ENCODE data around the gene CORT.
"Not testable (repeated sequence)": the region's sequence is repeated elsewhere in the genome, so short reads cannot be mapped to it uniquely, and the experiment has no call there.

The CORT gene

GRCh38 chr1:10438677-10439163 lies 11.1 kb upstream of the CORT start:
- no peak for DNase-seq (ENCODE audit: low read depth in 2 of 2)

GRCh38 chr1:10440305-10440704 lies 9.5 kb upstream of the CORT start:
- no peak for DNase-seq (ENCODE audit: low read depth in 2 of 2)

DNA sequence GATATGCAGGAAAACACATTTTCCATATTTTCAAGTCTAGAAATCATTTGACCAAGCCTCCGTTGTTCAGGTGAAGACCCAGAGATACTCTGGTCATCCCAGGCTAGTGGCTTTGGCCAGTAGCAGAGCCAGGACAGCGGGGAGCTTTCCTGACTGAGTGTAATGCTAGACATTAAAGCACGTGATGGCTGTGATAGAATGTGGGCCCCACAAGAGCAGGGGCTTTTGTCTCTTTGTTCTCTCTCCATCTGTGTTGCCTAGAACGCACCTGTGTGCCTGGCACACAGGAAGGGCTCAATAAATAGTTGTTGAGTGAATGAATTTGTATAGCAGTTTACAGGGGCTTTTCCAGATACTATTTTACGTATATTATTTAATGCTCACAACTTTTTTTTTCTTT lies 9.0 kb upstream of the CORT start:
- no peak for DNase-seq (ENCODE audit: low read depth in 2 of 2)

DNA sequence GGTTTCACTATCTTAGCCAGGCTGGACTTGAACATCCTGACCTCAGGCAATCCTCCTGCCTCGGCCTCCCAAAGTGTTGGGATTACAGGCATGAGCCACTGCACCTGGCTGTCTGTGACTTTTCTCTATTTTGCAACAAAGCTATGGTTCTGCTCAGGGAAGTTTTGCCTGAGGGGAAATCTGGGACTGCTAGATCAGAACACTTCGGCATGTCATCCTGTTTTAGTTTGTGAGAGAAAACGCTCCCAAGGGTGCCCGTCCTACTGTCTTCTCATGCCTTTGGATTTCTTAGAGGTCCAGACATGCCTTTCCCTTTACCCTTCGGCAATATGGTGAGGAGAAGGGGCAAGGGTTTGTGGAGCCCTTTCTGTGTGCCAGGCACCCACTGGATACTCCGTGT lies 5.6 kb upstream of the CORT start:
- no peak for DNase-seq (ENCODE audit: low read depth in 2 of 2)

DNA sequence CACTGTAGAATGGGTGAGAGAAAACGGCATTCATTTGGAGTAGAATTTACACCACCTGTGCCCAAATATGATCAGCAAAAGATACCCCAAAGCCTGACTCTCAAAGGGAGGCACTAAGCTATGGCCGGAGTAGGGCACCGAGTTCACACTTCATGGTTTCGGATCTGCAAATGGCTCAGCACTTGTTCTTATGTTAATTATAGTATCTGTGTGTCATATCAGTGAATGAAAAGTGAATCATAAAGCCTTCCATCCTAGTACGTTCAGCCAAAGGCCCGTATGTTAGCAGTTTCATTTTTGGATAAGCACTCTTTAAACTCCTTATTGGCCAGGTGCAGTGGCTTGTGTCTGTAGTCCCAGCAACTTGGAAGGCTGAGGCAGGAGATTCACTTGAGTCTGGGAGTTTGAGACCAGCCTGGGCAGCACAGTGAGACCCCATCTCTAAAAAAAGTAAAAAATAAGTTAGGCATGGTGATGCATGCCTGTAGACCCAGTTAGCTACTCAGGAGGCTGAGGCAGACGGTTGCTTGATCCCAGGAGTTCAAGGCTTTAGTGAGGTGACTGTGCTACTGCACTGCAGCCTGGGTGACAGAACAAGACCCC lies 4.9 kb upstream of the CORT start:
- no peak for DNase-seq (ENCODE audit: low read depth in 2 of 2)

DNA sequence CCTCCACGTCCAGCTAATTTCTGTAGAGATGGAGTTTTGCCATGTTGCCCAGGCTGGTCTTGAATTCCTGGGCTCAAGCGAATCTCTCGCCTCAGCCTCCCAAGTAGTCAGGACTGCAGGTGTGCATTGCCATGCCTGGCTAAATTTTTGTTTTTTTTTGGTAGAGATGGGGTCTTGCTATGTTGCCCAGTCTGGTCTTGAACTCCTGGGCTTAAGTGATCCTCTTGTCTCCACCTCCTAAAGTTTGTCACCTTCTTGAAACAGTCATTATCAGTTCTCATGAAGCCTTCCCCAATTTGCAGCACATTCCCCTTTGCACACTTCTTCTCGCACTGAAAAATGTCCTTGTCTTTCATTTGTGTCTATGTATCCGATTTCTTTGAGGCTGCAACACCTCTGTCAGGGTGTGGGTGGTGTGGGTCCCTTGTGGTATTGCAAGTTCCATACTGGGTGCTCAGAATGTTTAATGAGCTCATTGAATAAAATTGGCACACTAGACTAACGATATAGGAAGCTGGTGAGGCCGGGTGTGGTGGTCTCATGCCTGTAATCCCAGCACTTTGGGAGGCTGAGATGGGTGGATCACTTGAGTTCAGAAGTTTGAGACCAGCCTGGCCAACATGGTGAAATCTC lies 2.9 kb upstream of the CORT start:
- DNase-seq (ENCODE audit: low read depth in 2 of 2) = no peak

DNA sequence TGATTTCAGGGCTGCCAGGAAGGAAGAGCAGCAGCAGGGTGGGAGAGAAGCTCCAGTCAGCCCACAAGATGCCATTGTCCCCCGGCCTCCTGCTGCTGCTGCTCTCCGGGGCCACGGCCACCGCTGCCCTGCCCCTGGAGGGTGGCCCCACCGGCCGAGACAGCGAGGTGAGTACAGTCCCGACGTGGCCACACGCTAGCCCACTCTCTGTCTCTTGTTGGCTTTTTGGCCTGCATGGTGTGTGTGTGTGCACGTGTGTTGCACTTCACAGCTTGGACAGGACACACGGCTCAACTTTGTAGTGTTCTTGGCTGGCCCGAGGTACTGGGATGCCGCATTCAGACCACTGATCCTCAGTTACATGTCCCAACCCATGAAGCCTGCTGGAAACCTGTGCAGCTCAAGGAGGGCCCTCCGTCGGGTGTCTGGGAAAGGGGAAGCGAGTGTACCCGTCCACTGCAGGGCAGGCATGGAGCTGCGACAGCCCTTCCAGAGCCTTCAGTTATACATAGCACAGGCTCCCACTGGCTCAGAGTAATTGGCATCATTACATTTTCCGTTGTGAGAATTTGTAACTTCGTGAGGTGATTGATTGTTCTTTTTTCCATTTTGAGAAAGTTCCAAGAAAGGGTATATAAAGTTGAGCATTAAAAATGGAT lies 454 bp downstream of the CORT start:
- no peak for DNase-seq (ENCODE audit: low read depth in 2 of 2)

GRCh38 chr1:10450836-10451235 lies 1.0 kb downstream of the CORT start:
- DNase-seq (ENCODE audit: low read depth in 2 of 2) = no peak

DNA sequence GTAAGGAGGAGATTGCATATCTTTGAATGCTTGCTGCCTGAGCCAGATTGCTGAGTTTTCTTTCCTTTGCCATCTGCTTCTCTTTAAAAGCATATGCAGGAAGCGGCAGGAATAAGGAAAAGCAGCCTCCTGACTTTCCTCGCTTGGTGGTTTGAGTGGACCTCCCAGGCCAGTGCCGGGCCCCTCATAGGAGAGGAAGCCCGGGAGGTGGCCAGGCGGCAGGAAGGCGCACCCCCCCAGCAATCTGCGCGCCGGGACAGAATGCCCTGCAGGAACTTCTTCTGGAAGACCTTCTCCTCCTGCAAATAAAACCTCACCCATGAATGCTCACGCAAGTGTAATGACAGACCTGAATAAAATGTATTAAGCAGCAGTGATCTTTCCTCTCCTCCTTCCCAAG lies 1.5 kb downstream of the CORT start:
- no peak for DNase-seq (ENCODE audit: low read depth in 2 of 2)

GRCh38 chr1:10456048-10456447 lies 6.2 kb downstream of the CORT start:
- DNase-seq (ENCODE audit: low read depth in 2 of 2) = no peak

DNA sequence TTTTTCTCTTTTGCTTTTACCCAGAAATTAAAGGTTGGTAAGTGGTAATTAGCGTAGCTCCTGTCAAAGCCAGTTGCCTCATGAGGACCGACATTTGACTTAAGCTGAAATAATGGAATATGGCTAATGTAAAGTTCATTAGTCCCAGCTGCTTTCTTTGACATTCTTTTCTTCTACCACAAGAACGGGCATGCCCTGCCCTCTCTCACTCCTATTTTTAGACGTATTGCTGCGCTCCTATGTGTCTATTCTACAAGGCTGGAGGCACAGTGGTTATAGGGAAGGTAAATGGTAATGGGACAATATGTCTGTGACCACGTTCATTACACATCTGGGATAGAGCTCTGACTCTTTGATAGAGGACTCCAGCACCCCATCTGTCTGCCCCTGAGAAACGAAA lies 6.8 kb downstream of the CORT start:
- DNase-seq (ENCODE audit: low read depth in 2 of 2) = no peak

DNA sequence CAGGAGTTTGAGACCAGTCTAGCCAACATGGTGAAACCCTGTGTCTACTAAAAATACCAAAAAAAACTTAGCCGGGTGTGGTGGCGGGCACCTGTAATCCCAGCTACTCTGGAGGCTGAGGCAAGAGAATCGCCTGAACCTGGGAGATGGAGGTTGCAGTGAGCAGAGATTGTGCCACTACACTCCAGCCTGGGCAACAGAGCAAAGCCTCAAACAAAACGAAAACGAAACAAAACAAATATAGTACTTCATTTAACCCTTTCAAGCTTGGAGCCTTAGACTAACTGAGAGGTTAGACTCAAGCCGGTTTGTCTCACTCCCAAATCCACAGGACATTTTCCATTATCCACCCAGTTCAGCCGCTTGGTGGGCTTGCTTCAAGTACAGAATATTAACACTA lies 7.6 kb downstream of the CORT start:
- DNase-seq (ENCODE audit: low read depth in 2 of 2) = not testable (repeated sequence)

- DNase-seq (ENCODE audit: low read depth in 2 of 2) = no peak
Observed at GRCh38 chr1:10457875-10458274, 8.0 kb downstream of the CORT start.

DNA sequence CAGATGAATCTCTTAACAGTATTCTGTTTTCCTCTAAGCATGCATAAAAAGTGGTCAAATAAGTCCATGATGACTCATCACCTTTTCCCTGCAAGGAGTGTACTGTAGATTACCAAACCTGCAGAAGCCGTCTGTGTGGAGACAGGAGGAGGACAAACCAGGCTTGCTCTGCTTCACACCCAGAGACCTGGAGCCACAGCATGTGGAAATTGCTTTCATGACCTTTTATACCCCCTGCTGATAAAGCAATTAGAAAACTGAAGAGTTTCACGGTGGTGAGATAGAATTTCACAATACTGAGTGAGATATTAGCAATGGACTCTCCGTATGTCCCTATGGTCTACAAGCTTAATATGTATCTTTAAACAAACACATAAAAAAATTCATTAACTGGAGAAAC lies 9.4 kb downstream of the CORT start:
- DNase-seq (ENCODE audit: low read depth in 2 of 2) = no peak

GRCh38 chr1:10467078-10467477 lies 17.2 kb downstream of the CORT start:
- DNase-seq (ENCODE audit: low read depth in 2 of 2) = no peak

- no peak for DNase-seq (ENCODE audit: low read depth in 2 of 2)
Observed at GRCh38 chr1:10470043-10470442, 20.2 kb downstream of the CORT start.

GRCh38 chr1:10471411-10472219 lies 21.8 kb downstream of the CORT start:
- DNase-seq (ENCODE audit: low read depth in 2 of 2) = no peak

- DNase-seq (ENCODE audit: low read depth in 2 of 2) = peak; percentile 81 to 82
Observed at GRCh38 chr1:10472220-10473144, 22.7 kb downstream of the CORT start, which contains the start of gene DFFA. DFFA (minus strand) TSS chr1:10472529; CDS start chr1:10472458, 71 bp downstream.

GRCh38 chr1:10473145-10473765 lies 23.4 kb downstream of the CORT start:
- no peak for DNase-seq (ENCODE audit: low read depth in 2 of 2)

GRCh38 chr1:10474309-10474612 lies 24.4 kb downstream of the CORT start:
- not testable (repeated sequence) for DNase-seq (ENCODE audit: low read depth in 2 of 2)
